Spleen (tissue), 11 donors: ENCODE results near the gene PPARGC1A. TPM values are rescaled to one million over a fixed set of nuclear protein-coding genes. Genes with fewer than 3 reads are reported as not detected.

Source experiments
- DNase-seq: peaks from one replicate; pipeline ENCODE4 v3.0.0-alpha.2; 2020
- H3K27ac ChIP-seq, 8 donors: fragments of 200-600 bp; sonication (generic) in 7 of 8; 1 replicate in 4 of 8; 2 replicates in 4 of 8; pipeline versions ENCODE4 v1.5.0 to v1.8.0; 2016 to 2021; ENCODE audit warnings: inconsistent platforms in 4 of 8, mild to moderate bottlenecking in 4 of 8, moderate library complexity in 1 of 8
- H3K27me3 ChIP-seq, 7 donors: fragments of 200-600 bp; sonication (generic) in 6 of 7; replicated peaks in 1 of 7; 1 replicate in 4 of 7; 2 replicates in 3 of 7; pipeline versions ENCODE4 v1.5.0 to v1.8.0; 2016 to 2021; ENCODE audit warnings: inconsistent platforms in 3 of 7, mild to moderate bottlenecking in 1 of 7
- H3K36me3 ChIP-seq, 6 donors: fragments of 200-600 bp; sonication (generic) in 5 of 6; 1 replicate in 4 of 6; 2 replicates in 2 of 6; pipeline versions ENCODE4 v1.5.0 to v1.8.0; 2016 to 2021; ENCODE audit warnings: inconsistent platforms in 2 of 6
- H3K4me1 ChIP-seq, 6 donors: fragments of 200-600 bp; sonication (generic) in 5 of 6; 1 replicate in 3 of 6; 2 replicates in 3 of 6; pipeline versions ENCODE4 v1.5.0 to v1.8.0; 2016 to 2021; ENCODE audit warnings: inconsistent platforms in 3 of 6
- H3K4me3 ChIP-seq, 8 donors: fragments of 200-600 bp; sonication (generic) in 7 of 8; 1 replicate in 4 of 8; 2 replicates in 4 of 8; pipeline versions ENCODE4 v1.5.0 to v1.8.0; 2016 to 2021; ENCODE audit warnings: inconsistent platforms in 4 of 8, mild to moderate bottlenecking in 4 of 8, moderate library complexity in 2 of 8
- H3K9me3 ChIP-seq, 8 donors: fragments of 200-600 bp; sonication (generic) in 7 of 8; 1 replicate in 4 of 8; 2 replicates in 4 of 8; pipeline versions ENCODE4 v1.5.0 to v1.8.0; 2016 to 2021; ENCODE audit warnings: inconsistent platforms in 4 of 8
- POLR2A ChIP-seq, 3 donors: fragments of 450-650 bp; IDR thresholded peaks; one replicate each; pipeline ENCODE4 v1.5.1; 2017; ENCODE audit warnings: antibody characterized with exemption in 3 of 3, mild to moderate bottlenecking in 1 of 3
- POLR2AphosphoS5 ChIP-seq, 3 donors: sonication (generic); formaldehyde crosslinking; IDR thresholded peaks; one replicate each; pipeline ENCODE4 v1.5.1; 2017; ENCODE audit warnings: antibody characterized with exemption in 3 of 3
- WGBS, 5 donors: extraction: QIAGEN DNeasy Blood & Tissue Kit in 3 of 5; methylation state at CpG; one replicate each; pipeline versions ENCODE4 v1.1.5 to v1.1.7; 2013 to 2018; 5-methylcytosine and 5-hydroxymethylcytosine counted together
- intact Hi-C: fragments of 100-400 bp; cut with DNase I; formaldehyde crosslinking; loops from one replicate; pipeline ENCODE4 v1.15.0; 2023; ENCODE audit warnings: low total_unique reads
- polyA plus RNA-seq, 3 donors: library from polyadenylated mRNA; stranded (reverse); fragments of 200-250 nt; gene quantifications; one replicate each; pipeline ENCODE4 v1.2.1, GENCODE V29; 2013
- total RNA-seq, 7 donors: library from RNA; depleted of rRNA in 3 of 7; stranded (reverse); fragments of >200 nt in 3 of 7; fragmentation: NEBNext Ultra II Directional in 4 of 7; extraction: Animal tissue kit (Norgen Biotek cat#: 25700) in 4 of 7; gene quantifications; one replicate each; pipeline versions ENCODE4 v1.1.0 to v1.2.1, GENCODE V29; 2016 to 2021
- TF ChIP-seq, protein P1 (sequence below), 11 experiments: fragments of 200-600 bp in 7 of 11; fragments of 450-650 bp in 4 of 11; sonication (generic) in 4 of 11; IDR thresholded peaks in 8 of 11; conservative IDR thresholded peaks in 3 of 11; 1 replicate in 7 of 11; 2 replicates in 4 of 11; pipeline versions ENCODE4 v1.4.0 to v1.8.0; 2016 to 2021; ENCODE audit warnings: antibody characterized with exemption in 11 of 11, inconsistent platforms in 4 of 11, mild to moderate bottlenecking in 1 of 11
- donor health status: healthy with polysubstance abuse.
- donor health status: DM: no; HTN: no; CAD: no; lungs with moderate emphysema.
- donor health status: DM: no; HTN: no; CAD: no.
- donor health status: Bipolar disorder and iron deficiency.
- donor health status: healthy.
- donor health status: DM: no; HTN: no; CAD: no.
- donor health status: DM: yes; HTN: yes; CAD: no.

Gene PPARGC1A
- total and polyA plus RNA-seq, 10 donors: 0.32 to 7.3 (median 2.6) TPM

DNA sequence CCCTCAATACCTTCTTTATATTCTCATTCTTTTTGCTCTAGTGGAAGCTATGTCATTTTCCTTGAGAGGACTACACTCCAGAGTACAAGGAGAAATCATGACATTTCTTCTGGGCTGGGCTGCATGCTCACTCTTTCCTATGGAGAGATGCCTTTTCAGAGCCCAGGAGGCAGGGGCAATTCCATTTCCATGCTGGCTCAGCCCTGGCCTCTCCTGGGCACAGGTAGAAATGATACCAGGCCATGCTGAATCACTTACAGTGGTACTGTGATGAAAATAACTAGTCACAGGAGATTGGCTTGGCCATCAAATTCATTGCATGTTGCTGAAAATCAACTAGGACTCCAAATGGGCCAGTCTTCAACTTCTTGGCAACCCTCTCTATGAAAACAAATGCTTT, 34.0 kb upstream of the PPARGC1A start:
- H3K9me3 ChIP-seq: no peaks in the 10 kb centered on the region
- TF ChIP-seq POLR2AphosphoS5 (IDR thresholded peaks at IDR 0.05) (no peak), POLR2A (IDR thresholded peaks at IDR 0.05) (no peak)
- TF ChIP-seq, protein P1, sequence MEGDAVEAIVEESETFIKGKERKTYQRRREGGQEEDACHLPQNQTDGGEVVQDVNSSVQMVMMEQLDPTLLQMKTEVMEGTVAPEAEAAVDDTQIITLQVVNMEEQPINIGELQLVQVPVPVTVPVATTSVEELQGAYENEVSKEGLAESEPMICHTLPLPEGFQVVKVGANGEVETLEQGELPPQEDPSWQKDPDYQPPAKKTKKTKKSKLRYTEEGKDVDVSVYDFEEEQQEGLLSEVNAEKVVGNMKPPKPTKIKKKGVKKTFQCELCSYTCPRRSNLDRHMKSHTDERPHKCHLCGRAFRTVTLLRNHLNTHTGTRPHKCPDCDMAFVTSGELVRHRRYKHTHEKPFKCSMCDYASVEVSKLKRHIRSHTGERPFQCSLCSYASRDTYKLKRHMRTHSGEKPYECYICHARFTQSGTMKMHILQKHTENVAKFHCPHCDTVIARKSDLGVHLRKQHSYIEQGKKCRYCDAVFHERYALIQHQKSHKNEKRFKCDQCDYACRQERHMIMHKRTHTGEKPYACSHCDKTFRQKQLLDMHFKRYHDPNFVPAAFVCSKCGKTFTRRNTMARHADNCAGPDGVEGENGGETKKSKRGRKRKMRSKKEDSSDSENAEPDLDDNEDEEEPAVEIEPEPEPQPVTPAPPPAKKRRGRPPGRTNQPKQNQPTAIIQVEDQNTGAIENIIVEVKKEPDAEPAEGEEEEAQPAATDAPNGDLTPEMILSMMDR (IDR thresholded peaks at IDR 0.05 in 8 of 11, conservative IDR thresholded peaks at IDR 0.05 in 3 of 11): no peak
- H3K36me3 ChIP-seq: no peaks in the 10 kb centered on the region
- no peak overlapping the region for H3K27ac ChIP-seq
- H3K27me3 ChIP-seq: no peaks in the 10 kb centered on the region
- H3K4me1 ChIP-seq: no peaks in the 10 kb centered on the region
- intact Hi-C loops: no loop called here
- no peak overlapping the region for H3K4me3 ChIP-seq
- DNase-seq: no peak

DNA sequence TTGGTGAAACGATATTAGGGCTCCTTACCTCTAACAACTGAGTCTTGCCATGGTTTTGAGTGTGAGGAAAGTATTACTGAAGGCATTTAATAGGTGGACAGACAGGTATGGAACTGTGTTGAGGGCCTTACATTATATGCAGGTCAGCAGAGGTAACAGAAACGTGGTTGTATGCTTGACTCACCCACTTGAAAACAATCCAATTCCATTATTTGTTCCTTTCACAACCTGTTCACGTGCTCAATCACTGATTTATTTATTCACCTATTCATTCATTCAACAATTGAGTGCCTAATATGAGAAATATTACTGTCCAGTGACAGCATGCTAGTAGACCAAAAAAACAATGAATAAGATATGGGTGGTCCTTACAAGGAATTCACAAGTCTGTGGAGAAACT, 33.3 kb upstream of the PPARGC1A start:
- H3K27me3 ChIP-seq: no peaks in the 10 kb centered on the region
- H3K27ac ChIP-seq: no peak overlapping the region
- TF ChIP-seq POLR2AphosphoS5 (IDR thresholded peaks at IDR 0.05) (no peak), POLR2A (IDR thresholded peaks at IDR 0.05) (no peak)
- TF ChIP-seq, protein P1 (IDR thresholded peaks at IDR 0.05 in 8 of 11, conservative IDR thresholded peaks at IDR 0.05 in 3 of 11): no peak
- no peak overlapping the region for H3K4me3 ChIP-seq
- no peaks in the 10 kb centered on the region for H3K4me1 ChIP-seq
- H3K9me3 ChIP-seq: no peaks in the 10 kb centered on the region
- DNase-seq: no peak
- no peaks in the 10 kb centered on the region for H3K36me3 ChIP-seq
- intact Hi-C loops: no loop called here
- WGBS, 5 donors: 51 to 62% (median 59%) methylated on average over 3 of the region's 3 CpGs

DNA sequence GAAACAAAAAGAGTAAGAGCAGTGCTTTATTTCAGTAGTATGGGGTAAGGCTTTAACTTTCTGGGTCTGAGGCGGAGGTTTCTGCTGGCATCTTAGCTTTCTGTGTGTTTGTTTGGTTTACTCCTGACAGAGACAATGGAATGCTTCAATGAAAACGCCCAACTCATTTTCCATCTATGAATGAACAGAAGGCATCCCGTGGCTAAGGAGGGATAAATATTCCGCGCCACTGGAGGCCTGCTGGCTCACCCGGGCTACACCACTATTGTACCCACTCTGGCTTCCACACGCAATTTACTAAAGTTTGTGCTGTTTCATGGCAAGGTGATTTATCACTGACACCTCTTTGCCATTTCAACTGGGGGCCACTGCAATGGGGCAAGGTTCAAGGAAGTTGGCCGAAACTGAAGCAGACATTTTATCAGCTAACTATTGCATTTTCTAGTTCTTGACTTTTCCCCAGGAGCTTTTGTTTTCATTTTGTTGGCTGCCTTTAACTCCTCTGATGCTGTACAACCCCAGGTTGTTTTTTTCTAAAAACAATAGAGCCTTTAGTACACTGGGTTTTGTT, 32.8 kb upstream of the PPARGC1A start:
- Histone ChIP-seq H3K4me3 (no peak overlapping the region), H3K9me3 (no peaks in the 10 kb centered on the region), H3K27ac (no peak overlapping the region), H3K36me3 (no peaks in the 10 kb centered on the region), H3K4me1 (no peaks in the 10 kb centered on the region), H3K27me3 (no peaks in the 10 kb centered on the region)
- intact Hi-C loops: no loop called here
- DNase-seq: no peak
- WGBS, 5 donors: 85 to 95% (median 89%) methylated on average over 8 of the region's 8 CpGs
- TF ChIP-seq, protein P1 (IDR thresholded peaks at IDR 0.05 in 8 of 11, conservative IDR thresholded peaks at IDR 0.05 in 3 of 11): no peak
- no peak for TF ChIP-seq POLR2AphosphoS5 (IDR thresholded peaks at IDR 0.05)
- TF ChIP-seq POLR2A (IDR thresholded peaks at IDR 0.05): no peak

DNA sequence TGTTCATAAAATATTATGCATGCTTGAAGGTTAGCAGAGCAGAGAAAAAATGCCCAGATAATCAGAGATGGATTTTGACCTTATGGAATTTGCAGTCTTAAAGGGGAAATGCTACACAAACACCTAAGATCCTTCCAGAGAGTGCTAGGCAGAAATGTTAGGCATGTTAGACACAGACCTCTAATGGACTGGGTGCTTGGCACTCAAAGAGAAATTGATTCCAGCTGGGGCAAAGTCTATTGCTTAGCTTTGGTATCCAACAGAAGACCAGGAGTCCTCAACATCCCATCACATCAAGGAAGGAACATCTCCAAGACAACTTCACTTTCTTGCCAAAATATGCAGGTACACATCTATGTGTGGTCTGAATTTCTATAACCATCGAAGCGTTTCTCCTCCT, 32.2 kb upstream of the PPARGC1A start:
- H3K4me3 ChIP-seq: no peak overlapping the region
- H3K36me3 ChIP-seq: no peaks in the 10 kb centered on the region
- H3K4me1 ChIP-seq: no peaks in the 10 kb centered on the region
- WGBS, 5 donors: 88 to 98% (median 94%) methylated on average over 2 of the region's 2 CpGs
- no peaks in the 10 kb centered on the region for H3K9me3 ChIP-seq
- no peak for TF ChIP-seq POLR2AphosphoS5 (IDR thresholded peaks at IDR 0.05)
- no peak for TF ChIP-seq POLR2A (IDR thresholded peaks at IDR 0.05)
- TF ChIP-seq, protein P1 (IDR thresholded peaks at IDR 0.05 in 8 of 11, conservative IDR thresholded peaks at IDR 0.05 in 3 of 11): no peak
- no peak for DNase-seq
- intact Hi-C loops: no loop called here
- no peak overlapping the region for H3K27ac ChIP-seq
- no peaks in the 10 kb centered on the region for H3K27me3 ChIP-seq
